GM12872 (cell line): Measurements from ENCODE around the gene PLB1.

Experiments used
- TF ChIP-seq, protein P1 (sequence below): IDR thresholded peaks from 3 replicates; pipeline ENCODE4 v1.5.1; 2011; ENCODE audit warnings: low read depth, mild to moderate bottlenecking, low read length, moderate library complexity; ENCODE audit not compliant: insufficient read depth

PLB1 gene

DNA sequence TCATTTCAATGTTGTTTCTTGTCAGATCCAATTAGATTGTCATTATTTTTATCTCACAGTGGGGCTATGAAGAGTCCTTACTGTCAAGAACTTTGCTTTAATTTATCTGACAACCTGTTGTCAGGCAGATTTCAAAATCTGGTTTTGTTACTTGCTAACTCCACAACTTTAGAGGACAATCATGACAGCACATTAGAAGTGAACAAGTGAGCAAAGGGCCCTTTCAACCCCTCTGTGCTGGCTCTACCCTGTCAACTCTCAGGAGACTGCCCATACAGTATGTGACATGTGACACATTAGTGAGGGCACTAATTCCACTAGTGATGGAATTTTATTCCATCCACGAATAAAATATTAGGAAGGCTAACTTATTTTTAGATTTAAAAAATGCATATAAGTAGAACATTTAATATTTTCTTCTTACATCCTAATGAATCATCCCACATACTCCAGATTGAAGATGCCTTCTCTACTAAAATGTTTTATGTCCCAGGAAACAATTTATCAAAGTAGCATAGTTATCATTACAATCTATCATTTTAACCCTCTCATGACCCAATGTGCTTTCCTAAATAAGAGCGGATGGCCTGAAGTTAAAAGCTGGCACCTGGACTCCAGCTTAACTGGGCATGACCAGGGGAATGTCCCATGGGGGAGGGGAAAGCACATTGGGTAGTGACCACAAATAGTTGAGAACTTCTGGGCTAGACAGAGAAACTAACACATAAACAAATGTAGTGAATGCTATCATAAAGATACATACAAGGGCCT, 158.2 kb downstream of the PLB1 start:
- TF ChIP-seq, protein P1, sequence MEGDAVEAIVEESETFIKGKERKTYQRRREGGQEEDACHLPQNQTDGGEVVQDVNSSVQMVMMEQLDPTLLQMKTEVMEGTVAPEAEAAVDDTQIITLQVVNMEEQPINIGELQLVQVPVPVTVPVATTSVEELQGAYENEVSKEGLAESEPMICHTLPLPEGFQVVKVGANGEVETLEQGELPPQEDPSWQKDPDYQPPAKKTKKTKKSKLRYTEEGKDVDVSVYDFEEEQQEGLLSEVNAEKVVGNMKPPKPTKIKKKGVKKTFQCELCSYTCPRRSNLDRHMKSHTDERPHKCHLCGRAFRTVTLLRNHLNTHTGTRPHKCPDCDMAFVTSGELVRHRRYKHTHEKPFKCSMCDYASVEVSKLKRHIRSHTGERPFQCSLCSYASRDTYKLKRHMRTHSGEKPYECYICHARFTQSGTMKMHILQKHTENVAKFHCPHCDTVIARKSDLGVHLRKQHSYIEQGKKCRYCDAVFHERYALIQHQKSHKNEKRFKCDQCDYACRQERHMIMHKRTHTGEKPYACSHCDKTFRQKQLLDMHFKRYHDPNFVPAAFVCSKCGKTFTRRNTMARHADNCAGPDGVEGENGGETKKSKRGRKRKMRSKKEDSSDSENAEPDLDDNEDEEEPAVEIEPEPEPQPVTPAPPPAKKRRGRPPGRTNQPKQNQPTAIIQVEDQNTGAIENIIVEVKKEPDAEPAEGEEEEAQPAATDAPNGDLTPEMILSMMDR = no peak

DNA sequence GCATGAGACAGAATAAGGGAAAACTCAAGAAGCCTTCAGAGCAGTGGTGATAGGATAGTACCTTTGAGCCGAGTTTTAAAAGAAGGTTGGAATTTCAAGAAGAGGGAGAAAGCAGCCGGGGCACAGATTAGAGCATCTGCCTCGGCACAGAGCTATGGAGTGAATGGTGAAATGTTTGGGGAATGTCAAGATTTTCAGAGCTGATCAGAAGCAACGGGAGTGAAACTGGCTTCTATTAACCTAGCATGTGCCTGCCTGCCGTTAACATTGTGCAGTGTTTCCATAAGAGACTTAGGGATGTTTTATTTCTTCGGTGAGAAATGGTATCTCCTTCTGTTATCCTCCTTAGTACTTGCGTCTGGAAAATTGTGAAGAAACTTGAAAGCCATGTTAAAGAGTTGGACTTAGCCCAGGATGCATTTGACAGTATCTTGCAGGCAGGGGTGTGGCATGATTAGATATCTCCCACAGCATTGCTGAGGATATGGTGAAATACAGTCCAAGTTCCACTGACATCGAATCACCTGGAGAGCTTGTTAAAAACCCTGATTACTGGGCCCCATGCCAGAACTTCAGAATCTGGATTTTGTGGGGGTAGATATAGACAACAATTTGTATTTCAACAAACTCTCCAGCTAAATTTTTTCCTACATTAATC, 158.9 kb downstream of the PLB1 start:
- TF ChIP-seq, protein P1 = no peak

DNA sequence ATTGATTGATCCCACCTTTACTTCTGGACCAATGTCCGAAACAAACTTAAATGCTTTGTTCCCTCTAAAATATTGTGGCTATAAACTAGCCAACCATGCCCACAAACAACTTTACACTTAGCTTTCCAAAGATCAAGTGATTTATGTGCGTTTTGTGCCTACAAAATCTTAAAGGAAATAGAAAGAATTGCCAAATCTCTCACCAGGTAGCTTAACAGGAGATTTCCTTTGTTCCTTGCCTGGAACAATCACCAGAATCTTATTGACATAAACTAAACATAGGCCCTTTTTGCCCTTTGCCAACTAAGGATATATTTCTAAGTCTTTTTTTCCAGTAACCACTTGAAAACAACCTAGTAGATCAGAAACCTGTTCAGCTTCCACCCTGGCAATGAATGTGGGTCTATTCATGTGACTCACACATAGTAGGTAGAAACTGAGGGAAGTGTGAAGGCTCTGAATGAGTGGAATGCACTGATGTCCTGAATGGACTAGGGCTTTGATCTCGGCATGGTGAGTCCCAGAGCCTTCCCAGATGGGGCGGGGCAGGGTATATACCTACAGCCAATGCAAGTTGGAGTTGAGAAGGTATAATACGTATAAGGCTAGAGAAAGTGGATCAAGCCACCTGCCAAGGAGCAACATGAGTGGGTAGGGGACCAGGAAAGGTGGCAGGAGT, 161.2 kb downstream of the PLB1 start:
- TF ChIP-seq, protein P1 = no peak

DNA sequence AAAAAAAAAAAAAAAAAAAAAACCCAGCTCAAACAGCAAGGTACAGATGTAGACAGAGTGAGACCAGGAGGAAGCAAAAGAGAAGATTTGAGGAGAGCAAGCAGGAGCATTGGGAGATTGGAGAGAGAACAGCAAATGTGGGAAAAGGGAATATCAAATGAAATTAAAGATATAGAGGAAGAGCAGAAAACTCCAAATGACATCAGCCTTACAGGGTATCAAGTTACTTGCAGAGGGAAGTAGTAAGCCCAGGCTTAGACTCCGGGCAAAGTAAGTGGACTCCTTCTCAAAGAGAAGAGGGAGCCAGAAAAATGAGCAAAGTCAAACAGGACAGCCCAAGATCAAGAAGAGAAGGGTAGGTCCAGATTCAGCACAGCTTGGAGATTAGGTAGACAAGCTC, 162.5 kb downstream of the PLB1 start:
- TF ChIP-seq, protein P1 = no peak

DNA sequence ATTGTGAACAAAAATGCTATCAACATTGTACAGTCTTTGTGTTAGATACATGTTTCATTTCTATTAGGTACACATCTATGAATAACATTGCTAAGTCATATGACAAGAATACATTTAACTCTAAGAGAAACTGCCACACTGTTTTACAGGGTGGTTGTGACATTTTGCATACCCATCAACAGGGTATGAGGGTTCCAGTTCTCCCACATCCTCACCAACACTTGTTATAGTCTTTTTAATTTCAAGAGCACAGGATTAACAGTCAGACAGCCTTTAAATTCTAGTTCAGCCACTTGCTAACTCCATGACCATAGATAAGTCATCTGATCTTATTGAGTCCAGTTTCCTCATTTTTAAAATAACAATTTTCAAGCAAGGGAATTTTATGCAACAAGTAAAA, 163.3 kb downstream of the PLB1 start:
- TF ChIP-seq, protein P1 = no peak

DNA sequence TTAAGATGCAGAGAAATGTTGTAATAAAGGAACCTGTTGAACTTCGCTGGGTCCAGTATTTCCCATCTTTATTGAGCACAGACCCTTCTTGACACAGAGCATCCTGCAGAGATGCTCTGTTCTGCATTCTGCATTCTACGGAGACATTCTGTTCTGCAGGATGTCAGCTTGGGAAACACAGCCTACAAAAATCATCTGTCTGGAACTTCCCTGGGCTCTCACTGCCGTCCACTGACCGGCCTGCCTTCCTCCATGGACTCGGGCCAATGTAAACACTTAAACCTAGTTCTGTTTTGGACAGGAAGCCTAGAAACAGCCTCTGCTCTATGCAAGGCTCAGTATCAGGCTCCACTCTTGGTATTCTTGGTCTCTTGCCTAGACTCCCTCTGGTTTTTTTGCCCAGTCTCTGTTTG, 165.7 kb downstream of the PLB1 start:
- TF ChIP-seq, protein P1 = no peak

DNA sequence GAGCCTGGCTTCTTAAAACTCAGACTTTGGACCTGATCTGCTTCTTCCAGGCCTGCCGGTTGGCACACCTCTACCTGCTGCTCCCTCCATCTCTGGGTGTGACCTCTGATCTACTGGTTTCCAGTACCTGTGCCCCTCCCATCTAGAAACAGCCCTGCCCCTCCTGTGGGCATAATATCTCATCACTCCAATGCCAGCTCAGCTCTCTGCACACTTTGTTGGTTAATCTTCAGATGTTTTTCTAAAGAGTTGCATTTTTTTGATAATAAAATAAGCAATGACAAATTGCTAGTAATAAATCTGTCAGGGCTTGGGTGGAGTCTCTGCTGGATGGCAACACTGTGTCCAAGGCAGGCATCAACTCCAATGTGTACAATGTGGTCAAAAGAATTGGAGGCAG, 166.2 kb downstream of the PLB1 start:
- TF ChIP-seq, protein P1 = no peak
